GM19043 (cell line): Measurements from ENCODE around the gene ACACA.

ENCODE experiments used
- ATAC-seq: cut with Tn5 transposase; IDR thresholded peaks from one replicate; pipeline ENCODE4 v1.9.1; 2021; ENCODE audit warnings: low read depth; ENCODE audit not compliant: unreplicated experiment

The ACACA gene

GRCh38 chr17:37142294-37142896 is 264.2 kb downstream of the ACACA start:
- no peak for ATAC-seq

DNA sequence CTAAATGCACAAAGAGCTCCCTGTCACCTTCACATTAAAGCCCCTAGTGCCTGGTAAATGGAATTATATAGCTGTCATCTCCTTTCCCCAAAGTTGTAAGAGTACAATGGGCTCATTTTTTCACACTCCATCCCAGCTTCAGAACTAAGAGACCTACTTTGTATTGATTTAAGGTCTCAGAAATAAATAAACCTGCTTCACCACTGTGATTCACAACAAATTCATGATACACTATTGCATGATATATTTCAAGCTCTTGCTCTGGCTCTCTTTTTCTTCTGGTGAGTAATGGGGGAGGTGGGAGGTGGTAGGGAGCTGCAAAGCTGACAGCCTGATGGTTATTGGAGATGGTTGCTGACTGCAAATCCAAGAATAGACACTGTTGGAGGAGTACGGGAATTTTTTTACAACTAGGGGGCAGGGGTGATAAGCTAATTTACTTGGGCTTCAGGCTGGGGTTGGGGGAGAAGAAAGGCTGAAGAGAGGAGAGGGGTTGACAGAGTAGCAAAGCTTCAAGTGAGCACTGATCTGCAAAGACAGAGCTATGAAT is 268.0 kb downstream of the ACACA start:
- ATAC-seq, result no peak

- no peak for ATAC-seq
These were observed 268.6 kb downstream of the ACACA start for GRCh38 chr17:37137906-37138514.

DNA sequence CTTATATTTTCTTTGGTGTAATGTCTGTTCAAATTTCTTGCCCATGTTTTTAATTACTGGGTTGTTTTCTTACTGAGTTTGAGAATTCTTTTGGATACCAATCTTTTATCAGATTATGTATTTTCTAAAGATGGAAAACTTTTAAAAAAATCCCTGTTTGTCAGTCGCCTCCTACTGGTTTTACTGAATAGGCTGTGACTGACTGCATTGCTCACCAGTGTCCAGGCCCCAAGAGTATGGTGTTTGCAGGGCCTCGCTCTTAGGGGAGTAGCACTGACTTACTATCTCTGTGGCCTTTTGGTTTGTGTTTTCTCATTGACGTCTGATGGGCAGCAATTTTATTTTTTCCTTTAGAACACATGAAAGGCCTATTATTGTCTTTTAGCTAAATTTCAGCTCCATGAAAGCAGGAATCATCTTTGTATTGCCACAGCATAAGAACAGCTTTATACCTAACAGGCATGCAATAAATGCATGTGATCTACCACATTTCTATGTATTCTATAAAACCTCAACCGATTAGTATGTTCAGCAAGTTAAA is 269.5 kb downstream of the ACACA start:
- ATAC-seq, result no peak

DNA sequence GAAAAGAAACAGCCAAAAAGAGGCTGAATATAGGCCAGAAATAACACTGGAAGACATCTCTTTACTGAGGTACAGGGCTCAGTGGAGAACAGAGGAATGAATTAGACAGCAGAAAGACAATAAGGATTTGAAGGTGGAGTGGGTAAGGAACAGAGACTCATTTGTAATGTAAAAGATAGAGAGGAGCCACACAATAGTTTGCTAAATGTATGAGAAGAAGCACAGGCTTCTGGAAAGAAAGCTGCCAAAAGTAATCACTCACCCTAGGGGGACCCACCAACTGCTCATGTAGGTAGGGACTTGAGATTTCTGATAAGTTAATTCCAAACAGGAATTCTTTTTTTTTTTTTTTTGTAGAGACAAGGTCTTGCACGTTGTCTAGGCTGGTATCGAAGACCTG is 271.1 kb downstream of the ACACA start:
- ATAC-seq, result no peak

GRCh38 chr17:37134050-37134449 is 272.6 kb downstream of the ACACA start:
- ATAC-seq, result no peak

DNA sequence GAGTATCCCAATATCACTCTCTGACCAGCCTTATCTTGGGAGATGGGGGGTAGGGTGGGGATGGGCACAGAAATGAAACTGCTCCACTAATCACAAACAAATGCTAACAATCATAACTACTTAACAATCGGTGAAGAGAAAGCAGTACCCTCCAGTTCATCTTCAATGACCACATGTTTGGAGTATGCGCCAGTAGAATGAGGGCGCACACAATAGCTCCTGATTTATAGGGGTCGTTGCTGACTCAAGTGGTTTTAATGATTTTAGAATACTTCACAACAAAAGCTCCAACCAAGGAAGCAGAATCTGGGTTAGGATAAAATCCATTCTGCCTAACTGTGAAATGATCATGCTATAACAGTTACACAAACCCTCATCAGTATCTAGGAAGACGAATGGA is 273.5 kb downstream of the ACACA start:
- no peak for ATAC-seq

DNA sequence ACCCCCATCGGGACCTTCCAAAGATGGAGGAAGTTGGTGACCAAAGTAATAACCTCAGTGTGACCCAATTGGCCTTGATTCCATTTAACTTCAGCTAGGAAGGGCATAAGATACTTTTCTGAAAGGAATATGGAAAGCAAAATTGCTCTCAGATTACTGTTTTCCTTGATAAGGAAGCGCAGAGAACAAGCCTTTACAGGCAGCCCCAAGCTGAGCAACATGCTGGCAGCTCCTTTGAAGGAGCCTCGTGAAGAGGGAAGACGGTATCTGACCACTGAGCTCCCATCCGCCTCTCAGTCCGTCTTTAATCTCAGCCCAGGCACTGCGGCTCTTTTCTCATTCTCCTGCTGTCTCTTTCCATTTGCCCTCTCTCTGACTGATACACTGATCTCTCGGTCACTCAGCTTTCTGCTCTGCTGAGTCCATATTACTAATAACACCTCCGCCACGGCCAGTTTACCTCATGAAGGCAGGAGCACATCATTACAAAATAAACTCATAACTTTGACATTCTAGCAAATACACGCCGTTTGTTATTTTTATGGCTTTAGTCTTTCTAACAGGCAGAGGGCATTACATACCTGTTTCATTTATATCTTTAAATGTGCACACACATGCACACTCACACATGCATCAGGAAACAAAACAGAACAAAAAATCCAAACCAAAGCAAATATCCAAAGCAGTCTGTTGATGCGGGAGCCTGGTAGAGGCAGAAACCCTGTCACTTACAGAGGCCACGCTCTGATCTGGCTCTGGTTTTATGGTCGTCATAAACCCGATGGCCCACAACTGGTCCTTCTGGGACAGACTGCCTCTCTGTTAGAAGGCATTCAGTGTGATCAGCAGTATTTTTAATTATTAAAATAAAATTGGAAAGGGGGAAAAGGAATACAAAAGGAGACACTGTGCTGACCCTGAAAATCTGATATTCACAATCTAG is 274.7 kb downstream of the ACACA start:
- no peak for ATAC-seq

DNA sequence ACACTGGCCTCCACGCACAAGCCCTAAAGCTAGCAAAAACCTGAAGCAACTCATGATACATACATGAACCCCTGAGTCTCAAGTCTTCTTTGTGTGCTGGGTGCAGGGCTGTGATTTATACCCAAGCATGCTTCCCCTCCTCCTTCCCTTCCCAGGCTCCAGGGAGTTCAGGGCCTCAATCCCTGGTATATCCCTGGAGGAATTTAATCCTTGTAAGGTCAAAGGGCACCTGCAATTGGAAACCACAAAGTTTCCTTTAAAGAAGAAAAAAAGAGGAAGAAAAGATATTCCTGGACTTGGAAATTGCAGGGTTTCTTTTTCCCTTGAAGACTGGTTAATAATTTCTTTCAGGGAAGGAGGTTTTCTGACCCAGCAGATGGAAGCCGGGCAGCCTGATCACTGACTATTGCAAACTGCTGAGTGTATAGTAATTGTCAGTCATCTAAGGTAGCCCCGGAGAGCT is 275.6 kb downstream of the ACACA start:
- ATAC-seq, result no peak

GRCh38 chr17:37124821-37125173 is 281.8 kb downstream of the ACACA start:
- no peak for ATAC-seq

DNA sequence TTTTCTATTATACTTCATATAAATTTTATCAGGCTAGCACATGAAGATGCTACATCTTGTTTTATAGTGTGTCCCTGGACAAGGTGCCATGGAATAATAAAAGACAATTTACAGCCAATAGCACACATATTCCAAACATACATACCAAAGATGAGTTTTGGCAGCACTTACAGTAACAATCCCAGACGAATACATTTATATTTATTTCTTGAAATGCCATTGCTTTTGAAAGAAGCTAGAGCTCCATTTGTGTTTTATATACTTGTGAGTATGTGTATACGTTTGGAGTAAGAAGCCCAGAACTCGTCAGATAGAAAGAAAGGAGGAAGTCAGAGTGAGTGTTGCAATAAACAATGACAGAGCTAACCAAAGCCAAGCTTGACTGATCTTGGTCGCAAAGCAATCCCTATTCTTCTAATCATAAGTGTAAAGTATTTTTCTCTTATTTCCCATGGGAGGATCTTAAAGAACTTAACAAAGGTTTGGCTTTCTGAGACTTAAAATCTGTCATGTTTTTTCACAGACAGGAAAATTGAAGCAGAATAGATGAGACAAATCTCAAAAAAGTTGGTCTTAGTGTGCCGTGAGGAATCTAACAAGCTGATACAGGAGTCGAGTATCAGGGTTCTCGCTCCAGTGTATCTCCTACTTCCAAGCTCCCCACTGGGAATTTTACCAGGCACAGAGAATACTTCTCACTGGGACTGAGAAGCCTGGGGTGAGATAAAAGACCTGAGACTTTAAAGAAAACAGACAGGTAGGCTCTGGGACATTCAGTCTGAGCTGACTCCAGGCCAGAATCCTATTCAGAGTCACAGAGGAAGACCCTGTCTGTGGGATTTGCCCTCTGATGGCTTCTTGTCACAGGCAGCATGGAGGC is 282.5 kb downstream of the ACACA start:
- ATAC-seq, result no peak

GRCh38 chr17:37123386-37123785 is 283.2 kb downstream of the ACACA start:
- ATAC-seq, result no peak

- ATAC-seq, result no peak
These were observed 285.0 kb downstream of the ACACA start for GRCh38 chr17:37121616-37122015.

DNA sequence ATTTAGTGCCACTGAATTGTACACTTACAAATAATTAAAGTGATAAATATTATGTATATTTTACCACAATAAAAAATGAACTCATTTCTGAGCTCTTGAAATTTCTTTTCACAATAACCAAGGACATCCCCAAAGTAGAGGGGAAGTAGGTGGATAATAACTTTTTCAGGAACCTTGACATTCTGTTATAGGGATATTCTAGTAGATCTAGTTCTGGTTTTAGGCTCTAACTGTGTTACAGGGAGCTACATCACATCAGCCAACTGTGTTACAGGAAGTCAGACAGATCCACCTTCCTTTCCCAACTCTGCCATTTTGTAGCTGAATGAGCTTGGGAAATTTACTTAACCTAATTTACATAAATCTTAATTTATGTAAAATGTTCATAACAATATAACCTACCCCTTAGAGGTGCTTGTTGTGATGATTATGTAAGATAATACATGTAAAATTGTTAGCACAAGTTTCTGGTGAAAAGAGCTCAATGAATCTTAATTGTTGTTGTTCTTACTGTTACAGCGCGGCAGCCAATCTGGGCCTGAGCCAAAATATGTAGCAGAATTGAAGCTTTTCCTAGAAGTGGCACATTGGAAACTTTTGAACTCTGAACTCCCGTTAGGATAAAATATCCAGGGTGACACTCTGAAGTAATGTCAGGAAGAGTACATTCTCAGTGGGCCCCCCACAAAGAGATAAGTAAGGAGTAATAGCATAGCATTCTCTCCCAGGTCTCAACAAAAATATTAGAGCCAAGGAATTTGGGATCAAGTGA is 288.1 kb downstream of the ACACA start:
- no peak for ATAC-seq

- no peak for ATAC-seq
These were observed 289.1 kb downstream of the ACACA start for GRCh38 chr17:37117373-37118142.

- no peak for ATAC-seq
These were observed 289.9 kb downstream of the ACACA start for GRCh38 chr17:37116671-37117185.

DNA sequence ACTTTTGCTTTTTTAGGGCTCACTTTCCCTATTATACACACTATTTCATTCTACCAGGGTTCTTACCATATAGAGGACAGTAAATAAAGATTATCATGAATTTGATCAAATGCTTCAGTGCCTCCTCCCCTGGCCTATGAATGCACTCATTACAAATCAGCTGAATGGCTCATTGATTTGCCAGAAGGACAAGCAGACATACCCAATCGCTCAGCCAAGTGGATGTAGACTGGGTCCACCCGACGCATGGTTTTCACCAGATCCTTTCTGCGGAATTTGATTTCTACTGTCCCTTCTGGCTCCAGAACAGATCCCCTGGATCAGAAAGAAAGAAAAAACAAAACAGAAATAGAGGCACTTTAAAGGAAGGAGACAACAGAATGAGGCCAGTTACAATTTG is 295.3 kb downstream of the ACACA start:
- no peak for ATAC-seq

GRCh38 chr17:37110746-37111145 is 295.9 kb downstream of the ACACA start:
- ATAC-seq, result no peak
